HepG2 (cell line): Measurements from ENCODE around the gene OSBPL10.

Source experiments
- CENPX ChIP-seq: sonication (generic); formaldehyde crosslinking; IDR thresholded peaks from 2 replicates; pipeline ENCODE4 v1.9.0; 2021; ENCODE audit warnings: mild to moderate bottlenecking, missing genetic modification reagents, moderate library complexity
- ESRRA ChIP-seq: sonication (generic); formaldehyde crosslinking; IDR thresholded peaks from 2 replicates; pipeline ENCODE4 v1.5.1; 2020; ENCODE audit warnings: mild to moderate bottlenecking, low read depth, missing genetic modification reagents
- FOXM1 ChIP-seq: sonication (generic); formaldehyde crosslinking; IDR thresholded peaks from 2 replicates; pipeline ENCODE4 v1.5.0; 2020; ENCODE audit warnings: missing genetic modification reagents
- JUND ChIP-seq: sonication (generic); formaldehyde crosslinking; IDR thresholded peaks from 2 replicates; pipeline ENCODE4 v1.8.0; 2022; ENCODE audit warnings: mild to moderate bottlenecking, missing genetic modification reagents
- POLR2AphosphoS5 ChIP-seq: IDR thresholded peaks from 2 replicates; pipeline ENCODE4 v1.6.1; 2012; ENCODE audit warnings: low read depth, low read length
- TCF7L2 ChIP-seq: IDR thresholded peaks from 2 replicates; pipeline ENCODE4 v1.6.1; 2011; ENCODE audit warnings: mild to moderate bottlenecking, low read depth, low read length, moderate library complexity
- TF ChIP-seq, protein P1 (sequence below): sonication (generic); formaldehyde crosslinking; IDR thresholded peaks from 2 replicates; pipeline ENCODE4 v1.8.0; 2022; ENCODE audit warnings: missing genetic modification reagents, low read depth, mild to moderate bottlenecking, borderline replicate concordance
- TF ChIP-seq, protein P2 (sequence below): sonication (generic); formaldehyde crosslinking; IDR thresholded peaks from 2 replicates; pipeline ENCODE4 v1.5.0; 2020; ENCODE audit warnings: mild to moderate bottlenecking, missing genetic modification reagents, moderate library complexity
- TF ChIP-seq, protein P3 (sequence below): sonication (generic); formaldehyde crosslinking; IDR thresholded peaks from 2 replicates; pipeline ENCODE4 v1.5.1; 2020; ENCODE audit warnings: mild to moderate bottlenecking, missing genetic modification reagents

DNA sequence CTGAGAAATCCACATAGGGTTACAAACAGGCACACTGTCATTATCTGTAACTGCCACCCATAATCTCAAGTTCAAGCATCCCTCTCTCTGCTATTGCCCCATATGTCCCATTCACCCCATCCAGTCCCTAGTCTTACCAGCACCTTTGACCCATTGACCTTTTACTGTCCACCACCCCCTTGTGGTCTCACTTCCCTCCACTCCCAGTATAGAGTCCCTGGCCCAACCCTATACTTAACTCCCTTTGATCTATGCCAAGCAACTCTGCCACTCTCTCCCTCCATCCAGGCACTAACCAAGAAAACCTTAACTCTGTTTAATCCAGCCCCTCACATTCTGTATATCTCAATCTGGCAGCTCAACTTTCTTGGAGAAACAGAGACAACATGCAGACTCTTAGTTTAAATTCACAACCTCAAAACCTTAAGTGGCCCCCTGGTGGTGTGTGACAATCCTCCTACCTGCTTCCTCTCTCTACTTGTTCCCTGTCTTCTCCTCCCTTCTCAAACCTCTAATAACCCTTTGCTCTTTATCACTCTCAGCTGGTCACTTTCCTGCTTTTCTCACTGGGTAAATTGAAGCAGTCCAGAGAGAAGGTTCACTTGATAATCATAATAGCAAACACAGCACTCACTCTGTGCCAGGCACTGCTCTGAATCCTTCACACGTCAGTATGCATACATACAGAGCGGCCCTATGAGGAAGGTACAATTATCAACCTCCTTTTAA is 285.6 kb downstream of the OSBPL10 start:
- TF ChIP-seq, protein P1, sequence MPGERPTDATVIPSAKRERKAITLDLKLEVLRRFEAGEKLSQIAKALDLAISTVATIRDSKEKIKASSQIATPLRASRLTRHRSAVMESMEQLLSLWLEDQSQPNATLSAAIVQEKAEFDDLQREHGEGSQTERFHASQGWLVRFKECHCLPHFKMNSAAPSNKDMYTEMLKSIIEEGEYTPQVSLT = no peak
- TF ChIP-seq ESRRA (CRISPR knock-in tag) (no peak), POLR2AphosphoS5 (no peak), FOXM1 (CRISPR knock-in tag) (no peak), TCF7L2 (no peak), JUND (CRISPR knock-in tag) (no peak), CENPX (CRISPR knock-in tag) (no peak)
- TF ChIP-seq, protein P2, sequence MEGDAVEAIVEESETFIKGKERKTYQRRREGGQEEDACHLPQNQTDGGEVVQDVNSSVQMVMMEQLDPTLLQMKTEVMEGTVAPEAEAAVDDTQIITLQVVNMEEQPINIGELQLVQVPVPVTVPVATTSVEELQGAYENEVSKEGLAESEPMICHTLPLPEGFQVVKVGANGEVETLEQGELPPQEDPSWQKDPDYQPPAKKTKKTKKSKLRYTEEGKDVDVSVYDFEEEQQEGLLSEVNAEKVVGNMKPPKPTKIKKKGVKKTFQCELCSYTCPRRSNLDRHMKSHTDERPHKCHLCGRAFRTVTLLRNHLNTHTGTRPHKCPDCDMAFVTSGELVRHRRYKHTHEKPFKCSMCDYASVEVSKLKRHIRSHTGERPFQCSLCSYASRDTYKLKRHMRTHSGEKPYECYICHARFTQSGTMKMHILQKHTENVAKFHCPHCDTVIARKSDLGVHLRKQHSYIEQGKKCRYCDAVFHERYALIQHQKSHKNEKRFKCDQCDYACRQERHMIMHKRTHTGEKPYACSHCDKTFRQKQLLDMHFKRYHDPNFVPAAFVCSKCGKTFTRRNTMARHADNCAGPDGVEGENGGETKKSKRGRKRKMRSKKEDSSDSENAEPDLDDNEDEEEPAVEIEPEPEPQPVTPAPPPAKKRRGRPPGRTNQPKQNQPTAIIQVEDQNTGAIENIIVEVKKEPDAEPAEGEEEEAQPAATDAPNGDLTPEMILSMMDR (CRISPR knock-in tag) = 0 out of 2 replicates have a peak, but pooled peaks have one; percentile 6
- TF ChIP-seq, protein P3, sequence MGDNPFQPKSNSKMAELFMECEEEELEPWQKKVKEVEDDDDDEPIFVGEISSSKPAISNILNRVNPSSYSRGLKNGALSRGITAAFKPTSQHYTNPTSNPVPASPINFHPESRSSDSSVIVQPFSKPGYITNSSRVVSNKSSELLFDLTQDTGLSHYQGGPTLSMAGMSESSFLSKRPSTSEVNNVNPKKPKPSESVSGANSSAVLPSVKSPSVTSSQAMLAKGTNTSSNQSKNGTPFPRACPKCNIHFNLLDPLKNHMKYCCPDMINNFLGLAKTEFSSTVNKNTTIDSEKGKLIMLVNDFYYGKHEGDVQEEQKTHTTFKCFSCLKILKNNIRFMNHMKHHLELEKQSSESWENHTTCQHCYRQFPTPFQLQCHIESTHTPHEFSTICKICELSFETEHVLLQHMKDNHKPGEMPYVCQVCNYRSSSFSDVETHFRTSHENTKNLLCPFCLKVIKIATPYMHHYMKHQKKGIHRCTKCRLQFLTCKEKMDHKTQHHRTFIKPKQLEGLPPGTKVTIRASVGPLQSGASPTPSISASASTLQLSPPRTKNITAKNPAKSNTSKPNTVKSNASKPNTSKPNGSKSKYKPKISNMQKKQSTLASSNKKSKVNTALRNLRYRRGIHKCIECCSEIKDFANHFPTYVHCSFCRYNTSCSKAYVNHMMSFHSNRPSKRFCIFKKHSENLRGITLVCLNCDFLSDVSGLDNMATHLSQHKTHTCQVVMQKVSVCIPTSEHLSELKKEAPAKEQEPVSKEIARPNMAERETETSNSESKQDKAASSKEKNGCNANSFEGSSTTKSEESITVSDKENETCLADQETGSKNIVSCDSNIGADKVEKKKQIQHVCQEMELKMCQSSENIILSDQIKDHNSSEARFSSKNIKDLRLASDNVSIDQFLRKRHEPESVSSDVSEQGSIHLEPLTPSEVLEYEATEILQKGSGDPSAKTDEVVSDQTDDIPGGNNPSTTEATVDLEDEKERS = no peak
